Measurements from ENCODE around the gene FKBP11.
"Not testable (repeated sequence)": the region's sequence is repeated elsewhere in the genome, so short reads cannot be mapped to it uniquely, and the experiment has no call there.

FKBP11 gene

DNA sequence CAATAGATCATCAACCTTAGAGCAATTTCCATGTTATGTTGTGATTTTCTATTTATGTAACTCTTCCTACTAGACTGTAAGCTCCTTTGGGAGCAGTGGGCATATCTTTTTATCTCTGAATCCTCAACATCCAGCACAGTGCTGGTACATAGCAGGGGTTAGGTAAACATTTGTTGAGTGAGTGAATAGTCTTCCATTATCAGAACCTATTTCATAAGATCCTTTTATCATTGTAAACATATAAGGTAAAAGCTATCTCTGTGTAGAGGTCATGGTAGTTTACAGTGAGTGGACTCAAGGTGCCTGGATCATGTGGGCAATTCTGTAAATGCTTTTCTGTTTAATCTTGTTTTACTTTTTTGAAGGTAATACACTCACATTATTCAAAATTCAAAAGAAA, 15.1 kb downstream of the FKBP11 start:
- DNase-seq: no peak

DNA sequence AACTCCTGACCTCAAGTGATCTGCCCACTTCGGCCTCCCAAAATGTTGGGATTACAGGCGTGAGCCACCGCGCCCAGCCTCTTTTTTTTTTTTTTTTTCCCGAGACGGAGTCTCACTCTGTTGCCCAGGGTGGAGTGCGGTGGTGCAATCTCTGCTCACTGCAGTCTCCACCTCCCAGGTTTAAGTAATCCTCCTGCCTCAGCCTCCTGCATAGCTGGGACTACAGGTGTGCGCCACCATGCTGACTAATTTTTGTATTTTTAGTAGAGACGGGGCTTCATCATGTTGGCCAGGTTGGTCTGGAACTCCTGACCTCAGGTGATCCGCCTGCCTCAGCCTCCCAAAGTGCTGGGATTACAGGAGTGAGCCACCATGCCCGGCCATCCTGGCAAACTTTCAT, 15.6 kb downstream of the FKBP11 start:
- DNase-seq: not testable (repeated sequence)

DNA sequence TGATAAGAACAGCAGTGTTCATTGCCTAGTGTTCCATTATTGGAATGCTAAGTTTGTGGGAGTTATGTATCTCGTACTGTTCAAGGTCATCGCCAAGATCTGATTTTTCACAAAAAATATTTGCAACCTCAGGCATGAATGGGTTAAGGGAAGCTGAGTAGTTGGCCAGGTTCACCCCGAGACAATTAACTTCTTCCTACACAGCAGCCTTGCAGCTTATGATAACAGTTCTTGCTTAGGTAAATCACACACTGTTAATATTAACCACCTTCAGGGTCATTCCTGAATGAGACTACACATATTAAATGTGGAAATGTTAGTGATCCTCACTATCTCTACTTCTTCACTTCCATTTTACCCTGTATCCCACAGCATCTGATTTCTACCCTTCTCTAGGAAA, 18.0 kb downstream of the FKBP11 start:
- no peak for DNase-seq

DNA sequence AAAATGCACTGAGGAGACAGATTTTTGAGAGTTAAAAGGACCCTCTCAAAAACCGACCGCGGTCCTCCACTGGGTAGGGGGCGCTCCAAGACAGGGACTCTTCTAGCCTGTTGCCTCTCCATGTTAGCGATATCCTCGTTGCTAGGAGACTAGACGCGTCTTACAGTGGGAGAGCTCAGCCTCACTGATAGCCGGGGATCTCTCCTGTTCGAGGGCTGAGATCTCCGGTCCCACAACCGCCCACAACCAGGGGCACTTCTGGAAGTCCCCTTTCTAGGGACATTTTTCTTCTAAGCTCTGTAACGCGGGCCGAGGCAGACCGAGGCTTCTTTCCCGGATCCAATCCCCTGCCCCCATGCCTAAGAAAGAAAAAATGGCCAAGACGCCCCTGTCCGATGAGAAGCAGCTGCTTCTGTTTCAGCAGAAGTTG, 21.3 kb downstream of the FKBP11 start:
- DNase-seq: peak in 39 of 51 donors; percentile 10 to 75 (median 48)

DNA sequence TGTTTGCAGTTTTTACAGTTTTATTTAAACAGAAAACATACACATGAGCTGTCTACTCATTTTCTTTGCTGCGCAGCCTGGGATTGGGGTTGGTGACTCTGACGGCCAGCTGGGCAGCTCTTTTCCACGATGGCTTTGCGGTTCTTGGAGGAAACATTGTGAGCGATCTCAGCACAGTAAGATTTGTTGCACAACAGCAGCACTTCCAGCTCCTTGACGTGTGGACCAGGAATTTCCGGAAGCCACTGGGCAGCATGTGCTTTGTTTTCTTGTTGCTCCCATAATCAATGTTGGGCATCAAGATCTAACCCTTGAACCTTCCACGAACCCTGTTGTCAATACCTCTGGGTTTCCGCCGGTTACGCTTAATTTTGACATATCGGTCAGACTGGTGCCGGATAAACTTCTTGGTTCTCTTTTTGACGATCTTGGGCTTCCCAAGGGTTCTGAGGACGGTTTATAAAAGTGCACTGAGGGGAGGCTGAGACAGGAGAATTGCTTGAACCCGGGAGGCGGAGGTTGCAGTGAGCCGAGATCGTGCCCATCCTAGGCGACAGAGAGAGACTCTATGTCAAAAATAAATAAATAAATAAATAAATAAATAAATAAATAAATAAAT, 21.8 kb downstream of the FKBP11 start:
- no peak for DNase-seq

DNA sequence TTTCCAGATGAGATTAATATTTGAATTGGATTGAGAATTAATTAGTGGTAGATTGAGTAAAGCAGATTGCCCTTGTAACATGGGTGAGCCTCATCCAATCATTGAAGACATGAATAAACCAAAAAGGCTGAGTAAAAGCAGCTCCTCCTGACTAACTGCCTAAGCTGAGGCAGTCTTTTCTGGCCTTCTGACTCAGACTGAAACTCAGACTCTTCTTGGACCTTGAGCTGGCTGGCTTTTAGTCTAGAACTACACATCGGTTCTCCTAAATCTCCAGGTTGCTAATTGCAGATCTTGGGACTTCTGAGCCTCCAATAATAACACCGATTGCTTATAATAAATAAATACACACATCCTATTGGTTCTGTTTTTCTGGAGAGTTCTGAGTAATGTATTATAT, 24.0 kb downstream of the FKBP11 start:
- no peak for DNase-seq

DNA sequence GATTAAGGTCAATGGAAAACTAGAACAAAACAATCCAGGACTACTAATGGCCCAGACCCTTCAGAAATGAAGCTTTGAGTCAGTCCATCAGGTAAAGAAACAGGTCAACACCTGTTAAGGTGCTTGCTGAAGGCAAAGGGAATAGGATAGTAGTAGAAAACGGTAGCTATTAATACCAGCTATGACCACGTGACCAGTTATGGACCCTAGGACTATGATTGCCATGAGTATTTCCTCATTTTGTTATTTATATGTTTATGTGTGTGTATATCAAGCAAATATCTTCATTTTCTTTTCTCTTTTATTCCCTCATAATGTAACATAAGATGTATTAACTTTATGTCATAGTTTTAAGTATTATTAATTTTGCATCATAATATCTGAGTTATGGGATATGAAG, 25.6 kb downstream of the FKBP11 start:
- no peak for DNase-seq

DNA sequence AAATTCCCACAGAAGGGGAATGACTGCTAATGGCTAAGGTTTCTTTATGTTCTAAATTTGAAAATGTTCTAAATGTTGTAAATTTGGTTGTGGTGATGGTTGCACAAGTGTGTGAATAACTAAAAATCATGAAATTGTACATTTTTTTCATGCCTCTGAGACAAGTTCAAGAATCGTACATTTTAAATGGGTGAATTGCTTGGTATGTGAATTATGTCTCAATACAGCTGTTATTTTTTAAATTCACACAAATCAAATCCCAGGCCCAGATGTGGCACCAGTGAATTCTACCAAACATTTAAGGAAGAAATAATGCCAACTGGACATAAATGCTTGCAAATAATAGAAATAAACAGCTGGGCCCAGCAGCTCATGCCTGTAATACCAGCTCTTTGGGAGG, 31.0 kb downstream of the FKBP11 start:
- no peak for DNase-seq

DNA sequence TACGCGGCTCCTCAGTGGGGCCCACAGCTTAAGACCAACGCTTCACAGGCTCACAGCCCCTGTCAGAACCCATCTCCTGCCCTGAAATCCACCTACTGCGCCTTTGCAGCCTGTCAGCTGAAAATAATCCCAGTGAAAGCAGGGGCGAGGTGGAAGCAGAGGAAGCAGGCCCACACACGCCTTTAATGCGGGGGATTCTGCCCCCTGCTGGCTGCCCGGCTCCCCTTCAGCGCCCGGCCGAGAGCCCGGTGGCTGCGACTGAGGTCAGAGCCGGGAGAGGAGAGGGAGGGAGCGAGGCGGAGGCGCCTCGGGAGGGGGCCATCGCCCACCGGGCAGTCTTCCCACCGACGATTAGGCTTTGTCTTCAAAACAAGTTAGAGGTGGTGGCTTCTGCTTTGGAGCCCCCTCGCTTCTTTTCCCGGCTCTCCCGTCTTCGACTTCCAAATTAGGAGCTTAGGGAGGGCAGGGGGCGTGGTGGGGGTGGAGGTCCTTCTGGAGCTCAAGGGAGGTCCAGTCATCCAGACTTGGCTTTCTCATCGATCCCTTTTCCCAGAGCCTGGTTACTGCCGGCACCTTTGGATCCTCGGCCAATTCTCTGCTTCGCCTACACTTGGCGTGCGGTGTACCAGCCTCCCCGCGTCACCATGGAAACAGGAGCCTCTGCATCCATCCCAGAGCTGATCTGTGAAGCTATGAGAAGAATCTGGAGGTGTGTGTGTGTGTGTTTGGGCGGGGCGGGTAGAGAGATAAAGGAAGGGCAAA, 34.5 kb downstream of the FKBP11 start:
- DNase-seq: peak in 50 of 51 donors; percentile 12 to 90 (median 69)

DNA sequence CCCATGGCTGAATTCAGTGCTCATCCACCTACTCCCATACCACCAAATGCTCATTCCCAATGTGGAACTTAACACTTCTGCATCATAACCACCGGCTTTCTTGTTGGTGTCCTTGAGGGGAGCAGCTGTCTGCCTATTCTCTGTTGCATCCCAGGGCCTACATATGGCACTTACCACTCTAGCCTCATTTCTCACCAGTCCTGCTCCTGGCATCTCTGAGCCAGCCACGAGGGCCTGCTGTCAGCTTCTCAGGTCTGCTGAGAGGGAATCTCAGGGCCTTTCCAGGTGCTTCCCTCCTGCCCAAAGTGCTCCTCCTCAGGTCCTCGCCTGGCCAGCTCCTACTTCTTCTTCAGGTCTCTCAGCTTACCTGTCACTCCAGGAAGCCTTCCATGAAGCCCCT, 35.6 kb downstream of the FKBP11 start:
- DNase-seq: peak in 1 of 51 donors; percentile 11

- peak in 1 of 51 donors; percentile 24 for DNase-seq
Measured at GRCh38 chr12:48883305-48884161, 41.8 kb downstream of the FKBP11 start.

DNA sequence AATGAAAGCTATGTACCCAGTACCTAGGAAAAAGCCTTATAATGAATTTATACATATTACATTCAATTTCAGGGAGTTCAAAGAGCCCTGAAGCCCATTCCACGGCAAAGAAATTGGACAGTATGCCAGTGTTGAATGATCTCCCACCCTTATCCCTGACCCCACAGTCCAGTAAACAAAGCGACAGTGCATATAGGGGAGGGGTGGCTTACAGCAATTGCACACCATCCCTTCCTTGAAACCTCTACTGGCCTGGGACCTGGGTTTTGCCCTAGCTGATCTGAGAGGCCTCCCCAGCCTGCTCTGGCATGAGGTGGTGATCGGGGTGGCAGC, 42.4 kb downstream of the FKBP11 start:
- DNase-seq: no peak

DNA sequence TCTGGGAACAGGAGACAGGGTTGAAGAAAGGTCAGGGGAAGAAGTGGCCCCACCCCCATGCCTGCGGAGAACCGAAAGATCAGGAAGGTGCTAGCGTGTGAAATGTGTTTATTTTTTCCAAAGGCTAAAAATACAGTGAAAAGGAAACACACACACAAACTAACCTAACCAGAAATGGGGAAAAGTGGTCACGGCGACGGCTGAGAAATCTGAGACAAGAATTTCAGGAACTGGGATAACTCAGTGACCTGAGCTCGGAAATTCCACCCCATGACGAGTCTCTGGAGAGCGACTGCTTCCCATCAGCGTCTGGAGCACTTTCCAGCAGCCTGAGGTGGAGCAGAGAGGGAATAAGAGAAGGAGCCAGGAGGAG, 43.0 kb downstream of the FKBP11 start:
- DNase-seq: no peak

DNA sequence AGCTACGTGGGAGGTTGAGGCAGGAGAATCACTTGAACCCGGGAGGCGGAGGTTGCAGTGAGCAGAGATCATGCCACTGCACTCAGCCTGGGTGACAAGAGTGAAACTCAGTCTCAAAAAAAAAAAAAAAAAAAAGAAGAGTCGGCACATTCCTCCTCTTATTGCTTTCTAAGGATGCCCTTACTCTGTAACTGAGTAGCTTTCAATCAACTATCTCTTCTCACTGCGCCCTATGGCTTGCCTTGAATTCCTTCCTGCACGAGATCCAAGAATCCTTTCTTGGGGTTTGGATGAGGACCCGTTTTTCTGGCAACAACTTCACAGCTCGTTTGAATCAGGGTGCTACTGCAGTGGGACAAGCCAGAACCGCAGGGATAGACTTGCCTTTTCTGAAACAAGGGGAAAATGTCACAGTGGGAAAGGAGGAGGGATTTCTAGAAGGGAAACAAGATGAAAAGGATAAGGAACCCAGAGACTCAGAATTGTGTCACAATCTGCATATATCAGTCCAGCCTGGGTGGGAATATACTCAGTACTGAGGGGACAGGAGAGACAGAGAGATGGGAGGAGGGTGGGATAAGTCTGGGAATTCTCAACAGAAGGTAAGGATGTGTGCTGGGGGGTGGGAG, 43.5 kb downstream of the FKBP11 start:
- DNase-seq: no peak

DNA sequence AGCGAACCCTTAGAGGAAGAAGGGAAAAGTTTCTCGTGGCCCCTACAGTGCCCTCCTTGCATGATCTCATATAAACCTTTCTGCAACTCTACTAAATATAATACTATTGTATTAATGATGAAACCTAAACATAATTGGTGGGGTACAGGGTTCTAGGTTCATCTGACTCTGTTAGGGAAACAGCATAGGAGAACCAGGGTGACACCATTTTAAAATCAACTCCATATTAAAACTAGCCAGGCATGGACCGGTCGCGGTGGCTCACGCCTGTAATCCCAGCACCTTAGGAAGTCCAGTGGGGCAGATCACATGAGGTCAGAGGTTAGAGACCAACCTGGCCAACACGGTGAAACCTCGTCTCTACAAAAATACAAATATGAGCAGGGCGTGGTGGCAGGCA, 44.6 kb downstream of the FKBP11 start:
- no peak for DNase-seq

DNA sequence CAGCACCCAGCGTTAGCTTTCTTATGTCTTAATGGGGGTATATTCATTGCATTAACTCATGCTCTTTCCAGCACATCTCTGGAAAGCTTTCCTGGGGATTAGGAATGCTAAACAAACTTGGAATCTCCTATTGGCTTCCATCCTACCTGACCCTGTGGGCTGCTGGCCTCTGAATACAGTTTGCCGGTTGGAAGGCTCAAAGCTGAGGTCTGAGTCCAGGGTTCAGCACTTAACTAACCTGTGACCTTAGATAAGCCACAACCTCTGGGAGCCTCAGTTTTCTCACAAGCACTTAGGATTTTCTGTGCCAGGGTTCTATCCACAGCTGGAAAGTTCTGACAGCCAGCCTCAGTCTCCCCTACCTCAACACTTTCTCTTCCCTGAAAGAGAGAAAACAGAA, 46.7 kb downstream of the FKBP11 start:
- DNase-seq: no peak

- no peak for DNase-seq
Measured at GRCh38 chr12:48875944-48876515, 49.3 kb downstream of the FKBP11 start.

DNA sequence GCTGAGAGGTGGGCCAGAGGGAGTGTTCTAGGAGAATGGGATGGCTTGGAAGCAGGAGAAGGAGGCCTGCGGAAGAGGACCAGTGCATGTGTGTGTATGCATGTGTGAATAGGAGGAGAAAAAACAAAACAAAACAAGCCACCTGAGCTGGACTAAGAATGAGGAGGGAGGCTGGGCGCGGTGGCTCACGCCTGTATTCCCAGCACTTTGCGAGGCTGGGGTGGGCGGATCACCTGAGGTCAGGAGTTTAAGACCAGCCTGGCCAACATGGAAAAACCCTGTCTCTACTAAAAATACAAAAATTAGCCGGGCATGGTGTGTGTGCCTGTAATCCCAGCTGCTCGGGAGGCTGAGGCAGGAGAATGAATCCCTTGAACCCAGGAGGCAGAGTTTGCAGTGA, 51.8 kb downstream of the FKBP11 start:
- not testable (repeated sequence) for DNase-seq

DNA sequence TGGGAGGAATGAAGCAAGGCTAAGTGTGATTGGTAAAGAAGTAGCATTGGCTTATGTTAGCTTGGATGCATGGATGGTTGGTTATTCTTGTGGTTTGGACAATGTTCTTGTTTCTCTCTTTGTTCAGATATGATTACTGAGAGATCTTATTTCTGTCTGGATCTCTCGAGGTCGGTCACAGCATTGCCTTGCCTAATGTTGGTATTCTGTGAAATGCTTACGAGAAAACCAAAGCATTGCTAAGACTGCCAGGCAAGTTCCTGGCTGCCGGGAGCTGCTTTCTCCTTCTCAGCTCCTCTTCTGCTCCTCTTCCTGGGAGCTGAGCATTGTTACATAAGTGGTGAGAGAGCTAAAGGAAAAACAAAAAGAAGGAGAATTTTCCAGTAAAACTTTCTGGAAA, 52.2 kb downstream of the FKBP11 start:
- peak in 2 of 51 donors; percentile 16 to 33 for DNase-seq

All from hypothalamus (tissue), 51 donors.